ENCODE measurements around the gene MTHFSD. TPM values are rescaled to one million over a fixed set of nuclear protein-coding genes. Genes with fewer than 3 reads are reported as not detected.

MTHFSD gene
- total RNA-seq, 4 donors from 2014 or later, result 12.5 to 26.6 (median 19.3) TPM

DNA sequence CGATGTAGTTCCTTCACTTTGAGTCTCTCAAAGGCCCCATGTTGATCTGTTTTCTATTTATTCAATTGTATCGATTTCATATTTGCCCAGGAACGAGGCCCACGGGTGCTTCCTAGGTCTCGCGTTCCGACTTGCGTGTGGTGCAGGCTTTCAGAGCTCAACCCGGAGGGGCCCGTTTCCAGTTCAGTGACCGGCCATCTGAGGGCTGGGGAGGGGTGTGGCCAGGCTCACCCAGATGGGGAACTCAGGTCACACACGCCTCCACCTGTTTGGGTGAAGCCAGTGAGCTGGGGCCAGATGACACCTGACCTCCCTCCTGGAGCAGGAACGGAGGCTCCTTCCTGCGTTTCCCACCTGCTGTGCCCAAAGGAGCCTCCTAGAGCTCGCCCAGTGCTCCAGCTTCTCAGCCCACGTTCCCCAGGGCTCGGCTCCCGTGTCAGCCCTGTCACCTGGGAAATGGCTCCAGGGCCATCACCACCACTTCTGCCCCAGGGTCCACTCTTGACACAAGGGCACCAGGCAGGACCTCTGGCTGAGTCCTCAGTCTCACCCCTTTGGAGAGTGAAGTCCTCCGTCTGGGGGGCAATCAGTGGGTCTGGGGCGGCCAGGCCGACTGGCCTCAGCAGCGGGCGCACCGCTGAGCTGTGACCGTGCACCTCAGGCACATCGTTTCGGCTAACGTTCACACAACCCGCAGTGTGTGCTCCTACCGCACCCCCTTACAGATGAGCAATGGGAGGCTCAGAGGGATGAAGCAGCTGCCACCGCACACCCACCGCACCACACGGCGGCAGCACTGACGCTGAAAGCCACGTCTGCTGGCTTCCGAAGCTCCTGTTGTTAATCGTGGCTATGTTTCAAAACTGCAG lies 26.7 kb downstream of the MTHFSD start:
- Histone ChIP-seq H3K27ac (no peak overlapping the region), H3K4me1 (peaks cover 0 to 18% (median 0%) of the 10 kb centered on the region in 3 donors), H3K36me3 (peaks cover 0 to 19% of the 10 kb centered on the region in 2 donors), H3K27me3 (no peaks in the 10 kb centered on the region), H3K9me3 (no peaks in the 10 kb centered on the region), H3K4me3 (no peak overlapping the region)
- TF ChIP-seq POLR2A (IDR thresholded peaks at IDR 0.05) (no peak), POLR2AphosphoS5 (IDR thresholded peaks at IDR 0.05) (no peak), EP300 (IDR thresholded peaks at IDR 0.05) (no peak), CTCF (IDR thresholded peaks at IDR 0.05) (no peak)
- no peak for ATAC-seq
- WGBS, 2 donors (ENCODE audit: low coverage in 1 of 2), result 87 to 92% methylated on average over 13 to 17 of the region's 38 CpGs

- 92 to 97% methylated on average over 11 to 15 of the region's 15 CpGs for WGBS, 2 donors (ENCODE audit: low coverage in 1 of 2)
- Histone ChIP-seq H3K27me3 (no peaks in the 10 kb centered on the region), H3K9me3 (no peaks in the 10 kb centered on the region), H3K36me3 (peaks cover 0 to 10% of the 10 kb centered on the region in 2 donors), H3K27ac (no peak overlapping the region), H3K4me3 (no peak overlapping the region), H3K4me1 (peaks cover 0 to 18% (median 0%) of the 10 kb centered on the region in 3 donors)
- no peak for TF ChIP-seq POLR2A (IDR thresholded peaks at IDR 0.05)
- no peak for TF ChIP-seq POLR2AphosphoS5 (IDR thresholded peaks at IDR 0.05)
- TF ChIP-seq CTCF (IDR thresholded peaks at IDR 0.05), result no peak
- TF ChIP-seq EP300 (IDR thresholded peaks at IDR 0.05), result no peak
- no peak for ATAC-seq
Measured at GRCh38 chr16:86527366-86527765, 27.7 kb downstream of the MTHFSD start.

DNA sequence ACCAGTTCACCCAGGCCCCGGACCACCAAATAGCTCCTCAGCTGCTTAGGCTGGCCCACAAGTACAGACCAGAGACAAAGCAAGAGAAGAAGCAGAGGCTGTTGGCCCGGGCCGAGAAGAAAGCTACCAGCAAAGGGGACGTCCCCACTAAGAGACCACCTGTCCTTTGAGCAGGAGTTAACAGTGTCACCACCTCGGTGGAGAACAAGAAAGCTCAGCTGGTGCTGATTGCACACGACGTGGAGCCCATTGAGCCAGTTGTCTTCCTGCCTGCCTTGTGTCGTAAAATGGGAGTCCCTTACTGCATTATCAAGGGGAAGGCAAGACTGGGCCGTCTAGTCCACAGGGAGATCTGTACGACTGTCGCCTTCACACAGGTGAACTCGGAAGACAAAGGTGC lies 29.3 kb downstream of the MTHFSD start:
- Histone ChIP-seq H3K36me3 (no peaks in the 10 kb centered on the region), H3K4me1 (peaks cover 0 to 11% (median 0%) of the 10 kb centered on the region in 3 donors), H3K9me3 (no peaks in the 10 kb centered on the region), H3K27ac (no peak overlapping the region), H3K27me3 (peaks cover 10% of the 10 kb centered on the region), H3K4me3 (no peak overlapping the region)
- ATAC-seq, result no peak
- WGBS, 2 donors (ENCODE audit: low coverage in 1 of 2), result 0 to 73% methylated on average over 1 to 7 of the region's 12 CpGs
- no peak for TF ChIP-seq POLR2AphosphoS5 (IDR thresholded peaks at IDR 0.05)
- no peak for TF ChIP-seq POLR2A (IDR thresholded peaks at IDR 0.05)
- no peak for TF ChIP-seq EP300 (IDR thresholded peaks at IDR 0.05)
- no peak for TF ChIP-seq CTCF (IDR thresholded peaks at IDR 0.05)

- Histone ChIP-seq H3K4me1 (peaks cover 0 to 21% (median 10%) of the 10 kb centered on the region in 3 donors), H3K27me3 (peaks cover 10% of the 10 kb centered on the region), H3K36me3 (no peaks in the 10 kb centered on the region), H3K4me3 (no peak overlapping the region), H3K27ac (no peak overlapping the region), H3K9me3 (no peaks in the 10 kb centered on the region)
- ATAC-seq, result no peak
- WGBS, 2 donors (ENCODE audit: low coverage in 1 of 2), result 46 to 50% methylated on average over 1 to 6 of the region's 6 CpGs
- TF ChIP-seq EP300 (IDR thresholded peaks at IDR 0.05), result no peak
- no peak for TF ChIP-seq POLR2A (IDR thresholded peaks at IDR 0.05)
- no peak for TF ChIP-seq CTCF (IDR thresholded peaks at IDR 0.05)
- no peak for TF ChIP-seq POLR2AphosphoS5 (IDR thresholded peaks at IDR 0.05)
Measured at GRCh38 chr16:86524029-86524428, 31.0 kb downstream of the MTHFSD start.

All from gastroesophageal sphincter (tissue), 4 donors.